Measurements from ENCODE around the gene KRT15.

KRT15 gene

DNA sequence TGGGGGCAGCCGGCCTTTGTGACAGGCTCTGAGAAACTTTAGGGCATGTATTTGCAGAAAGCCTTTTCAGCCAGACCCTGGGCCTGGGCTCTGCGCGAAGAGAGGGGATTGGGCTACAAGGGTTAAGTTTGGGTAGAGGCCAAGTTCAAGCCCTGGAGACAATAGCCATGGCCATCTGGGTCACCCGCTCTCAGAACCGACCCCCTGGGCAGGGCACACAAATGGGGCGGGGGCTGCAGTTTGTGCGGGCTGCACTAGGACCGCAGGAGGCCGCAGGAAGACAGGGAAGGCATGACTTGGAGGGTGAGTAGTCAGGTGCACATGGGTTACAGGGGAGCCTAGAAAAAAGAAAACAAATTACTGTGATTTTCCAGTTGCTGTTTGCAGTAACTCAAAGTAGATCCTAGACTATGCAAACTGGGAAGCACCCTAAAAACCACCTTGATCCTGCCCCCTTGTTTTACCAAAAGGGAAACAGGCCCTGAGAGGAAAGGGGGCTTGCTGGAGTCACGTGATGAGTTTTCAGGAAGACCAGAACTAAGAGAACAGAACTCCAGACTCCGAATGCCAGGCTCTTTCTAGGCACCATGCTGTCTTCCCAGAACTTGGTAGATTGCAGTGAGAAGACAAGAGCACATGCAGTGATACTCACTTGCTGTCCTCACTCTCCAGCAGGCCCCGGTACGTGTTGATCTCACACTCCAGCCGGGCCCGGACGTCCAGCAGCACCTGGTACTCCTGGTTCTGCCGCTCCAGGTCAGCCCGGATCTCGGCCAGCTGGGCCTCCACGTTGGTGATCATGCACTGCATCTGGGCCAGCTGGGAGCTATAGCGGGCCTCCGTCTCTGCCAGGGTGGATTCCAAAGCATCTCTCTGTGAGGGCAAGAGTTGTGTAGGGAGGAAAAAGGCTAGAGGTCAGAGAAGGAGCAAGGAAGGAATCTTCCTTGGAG lies 41.5 kb downstream of the KRT15 start:
- DNase-seq = no peak

DNA sequence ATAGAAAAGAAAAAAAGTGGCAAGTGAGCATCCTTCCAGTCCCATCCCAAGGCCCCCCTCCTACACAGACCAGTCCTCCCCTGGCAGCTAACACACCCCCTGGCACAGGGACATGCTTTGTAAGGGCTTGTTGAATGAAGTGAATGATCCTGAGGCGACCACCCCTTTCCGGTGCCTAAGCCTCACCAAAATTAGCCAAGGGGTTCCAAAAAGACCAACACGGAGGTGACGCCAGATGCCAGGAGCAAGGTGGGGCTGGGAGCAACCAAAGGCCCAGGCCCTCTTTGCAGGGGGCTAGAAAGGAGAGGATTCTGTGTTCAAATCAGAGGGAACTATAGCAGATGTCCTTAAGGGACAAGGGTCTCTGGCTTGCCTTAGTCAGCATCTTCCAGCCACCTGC lies 43.3 kb downstream of the KRT15 start:
- DNase-seq = no peak

- DNase-seq = no peak
These were observed 43.8 kb downstream of the KRT15 start for GRCh38 chr17:41474863-41475262.

- DNase-seq = no peak
These were observed 50.3 kb downstream of the KRT15 start for GRCh38 chr17:41468346-41468745.

DNA sequence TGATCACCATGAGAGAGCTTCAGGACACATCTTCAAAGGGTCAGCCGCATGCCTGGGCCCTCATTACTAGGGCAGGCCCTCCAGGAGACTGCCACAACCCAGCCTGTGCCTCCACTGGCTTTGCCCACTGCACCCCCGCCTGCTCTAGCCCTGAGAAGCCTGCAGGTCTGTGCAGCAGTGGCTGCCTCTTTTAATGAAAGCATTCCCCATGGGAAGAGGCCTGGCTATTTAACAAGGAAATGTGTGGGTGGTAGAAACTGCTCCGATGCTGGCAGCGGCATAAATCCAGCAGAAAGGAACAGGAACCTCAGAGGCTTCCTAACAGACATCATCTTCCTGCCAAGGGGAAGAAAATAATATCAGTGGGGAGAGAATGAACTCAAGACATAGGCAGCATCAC lies 51.1 kb downstream of the KRT15 start:
- DNase-seq = no peak

DNA sequence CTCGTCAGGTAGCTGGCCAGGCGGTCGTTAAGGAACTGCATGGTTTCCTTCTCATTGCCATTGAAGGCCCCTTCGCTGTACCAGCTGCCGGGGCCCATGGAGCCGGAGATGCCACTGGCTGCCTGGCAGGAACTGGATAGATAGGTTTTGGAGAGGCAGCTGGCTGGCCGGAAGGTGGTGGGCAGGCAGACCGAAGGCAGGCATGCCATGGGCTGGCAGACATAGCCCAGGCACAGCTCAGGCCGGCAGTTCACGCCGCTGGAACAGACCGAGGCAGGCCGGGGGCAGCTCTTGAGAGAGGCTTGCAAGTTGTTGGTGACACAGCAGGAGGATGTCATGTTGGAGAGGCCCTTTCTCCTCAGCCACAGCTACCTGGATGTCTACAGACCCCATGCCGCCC lies 51.7 kb downstream of the KRT15 start, which contains the start of gene KRT32:
KRT32 (minus strand) TSS at position 399 of the 400 bp plus-strand sequence; CDS start at position 338, 61 bp downstream.
- DNase-seq = no peak

- DNase-seq = no peak
These were observed 54.0 kb downstream of the KRT15 start for GRCh38 chr17:41464682-41465081.

- DNase-seq = no peak
These were observed 54.5 kb downstream of the KRT15 start for GRCh38 chr17:41464173-41464572.

- no peak for DNase-seq
These were observed 54.9 kb downstream of the KRT15 start for GRCh38 chr17:41463746-41464145.
